Activated CD8-positive, alpha-beta T cell treated with anti-CD3 and anti-CD28 coated beads for 36 hours (primary cell): Measurements from ENCODE around the gene AK4. TPM values are rescaled to one million over a fixed set of nuclear protein-coding genes. Genes with fewer than 3 reads are reported as not detected.
"Not testable (repeated sequence)": the region's sequence is repeated elsewhere in the genome, so short reads cannot be mapped to it uniquely, and the experiment has no call there.

Experiments
- ATAC-seq: fragments of 200-7000 bp; cut with Tn5 transposase; one replicate; pipeline ENCODE4 v1.10.0; 2021; ENCODE audit warnings: mild to moderate bottlenecking, moderate library complexity
- CTCF ChIA-PET: fragments of 350-600 bp; sonication (Branson Sonifier 250); formaldehyde crosslinking; loops from one replicate; lab custom pipeline; 2021; ENCODE audit warnings: antibody characterized with exemption; lab: Charles Lee
- POLR2A ChIA-PET: fragments of 350-600 bp; sonication (Branson Sonifier 250); formaldehyde crosslinking; loops from one replicate; lab custom pipeline; 2021; ENCODE audit warnings: antibody characterized with exemption; lab: Charles Lee
- DNase-seq: peaks from one replicate; pipeline ENCODE4 v3.0.0-alpha.2; 2020
- H3K27ac Mint-ChIP-seq: one replicate; pipeline ENCODE4 v1.8.0; 2021; ENCODE audit warnings: mild to moderate bottlenecking, mixed read lengths
- H3K27me3 Mint-ChIP-seq: one replicate; pipeline ENCODE4 v1.8.0; 2021; ENCODE audit warnings: mixed read lengths
- H3K36me3 Mint-ChIP-seq: one replicate; pipeline ENCODE4 v1.8.0; 2021; ENCODE audit warnings: low read depth, mixed read lengths
- H3K4me1 Mint-ChIP-seq: one replicate; pipeline ENCODE4 v1.8.0; 2021; ENCODE audit warnings: low read depth, mixed read lengths
- H3K4me3 Mint-ChIP-seq: one replicate; pipeline ENCODE4 v1.8.0; 2021; ENCODE audit warnings: mild to moderate bottlenecking, moderate library complexity, mixed read lengths
- H3K9me3 Mint-ChIP-seq: one replicate; pipeline ENCODE4 v1.8.0; 2021; ENCODE audit warnings: mixed read lengths
- CTCF ChIP-seq: fragments of 200-600 bp; IDR thresholded peaks from one replicate; pipeline ENCODE4 v1.8.0; 2022; ENCODE audit warnings: antibody characterized with exemption, mild to moderate bottlenecking
- intact Hi-C: fragments of 100-400 bp; cut with micrococcal nuclease; formaldehyde crosslinking; loops from one replicate; pipeline ENCODE4 v1.10.0; 2022
- total RNA-seq, 2 experiments: library from RNA; stranded (reverse); gene quantifications; one replicate each; pipeline ENCODE4 v1.2.3, GENCODE V29; 2021

AK4 gene
- total RNA-seq, 2 experiments from 2014 or later = 151 to 156 TPM

GRCh38 chr1:65233782-65234181, 85.8 kb downstream of the AK4 start:
- intact Hi-C loops = loop anchor here (5.0 kb wide), 1 partner anchor 454 kb away; no protein-coding TSS in a partner anchor
- ChIA-PET POLR2A (no interaction called here), CTCF (interaction anchor here (1.4 to 2.3 kb wide), 2 partner anchors 454 to 457 kb away, joined by 4 to 14 read pairs; no protein-coding TSS in a partner anchor)

GRCh38 chr1:65235867-65236805, 88.1 kb downstream of the AK4 start:
- Mint-ChIP-seq H3K27me3 (peaks cover 13% of the 10 kb centered on the region), H3K36me3 (no peaks in the 10 kb centered on the region), H3K4me3 (no peak overlapping the region), H3K9me3 (peaks cover 5% of the 10 kb centered on the region), H3K27ac (no peak overlapping the region), H3K4me1 (peaks cover 9% of the 10 kb centered on the region)
- ChIA-PET POLR2A (no interaction called here), CTCF (interaction anchor here (0.7 to 3.5 kb wide), 34 partner anchors 11 to 1096 kb away, joined by 3 to 62 read pairs (median 4); partner anchors contain the start of genes DNAJC6, LEPR and LEPROT)
- ATAC-seq (no peak), DNase-seq (no peak)
- intact Hi-C loops = no loop called here
- TF ChIP-seq CTCF = peak; percentile 78

More at GRCh38 chr1:65233782-65234181, 85.8 kb downstream of the AK4 start:
- peaks cover 24% of the 10 kb centered on the region for H3K4me1 Mint-ChIP-seq
- DNase-seq = no peak
- no peak overlapping the region for H3K27ac Mint-ChIP-seq
- no peak for ATAC-seq
- H3K27me3 Mint-ChIP-seq = peaks cover 7% of the 10 kb centered on the region
- TF ChIP-seq CTCF = no peak
- peaks cover 5% of the 10 kb centered on the region for H3K9me3 Mint-ChIP-seq
- H3K36me3 Mint-ChIP-seq = peaks cover 3% of the 10 kb centered on the region
- H3K4me3 Mint-ChIP-seq = no peak overlapping the region

GRCh38 chr1:65237088-65237487, 89.1 kb downstream of the AK4 start:
- POLR2A ChIA-PET, intact Hi-C loops, H3K4me3 Mint-ChIP-seq, H3K4me1 Mint-ChIP-seq, H3K36me3 Mint-ChIP-seq, DNase-seq, ATAC-seq, H3K27ac Mint-ChIP-seq, H3K9me3 Mint-ChIP-seq: not testable (repeated sequence)
- CTCF ChIA-PET = interaction anchor here (0.9 to 3.5 kb wide), 20 partner anchors 10 to 1095 kb away, joined by 3 to 62 read pairs (median 4); partner anchors contain the start of genes DNAJC6, LEPR and LEPROT
- H3K27me3 Mint-ChIP-seq = peaks cover 15% of the 10 kb centered on the region

- ATAC-seq = no peak
Observed at GRCh38 chr1:65237503-65237902, 89.5 kb downstream of the AK4 start.

GRCh38 chr1:65238010-65238409, 90.0 kb downstream of the AK4 start:
- intact Hi-C loops = no loop called here
- no peak for TF ChIP-seq CTCF
- no peak overlapping the region for H3K4me3 Mint-ChIP-seq
- peaks cover 5% of the 10 kb centered on the region for H3K9me3 Mint-ChIP-seq
- no peak overlapping the region for H3K27ac Mint-ChIP-seq
- peaks cover 16% of the 10 kb centered on the region for H3K27me3 Mint-ChIP-seq
- H3K36me3 Mint-ChIP-seq = no peaks in the 10 kb centered on the region
- ChIA-PET POLR2A (no interaction called here), CTCF (interaction anchor here (0.9 to 3.5 kb wide), 3 partner anchors 9 to 449 kb away, joined by 3 to 62 read pairs (median 4); no protein-coding TSS in a partner anchor)
- no peaks in the 10 kb centered on the region for H3K4me1 Mint-ChIP-seq
- DNase-seq = no peak
- no peak for ATAC-seq

More at GRCh38 chr1:65237503-65237902, 89.5 kb downstream of the AK4 start:
- Mint-ChIP-seq H3K4me1 (no peaks in the 10 kb centered on the region), H3K36me3 (no peaks in the 10 kb centered on the region), H3K9me3 (peaks cover 5% of the 10 kb centered on the region), H3K4me3 (no peak overlapping the region), H3K27me3 (peaks cover 15% of the 10 kb centered on the region), H3K27ac (no peak overlapping the region)
- intact Hi-C loops = no loop called here
- DNase-seq = no peak
- no peak for TF ChIP-seq CTCF
- CTCF ChIA-PET = interaction anchor here (0.9 to 3.5 kb wide), 8 partner anchors 9 to 449 kb away, joined by 3 to 62 read pairs (median 6); no protein-coding TSS in a partner anchor
- POLR2A ChIA-PET = no interaction called here
